Stimulated activated CD4-positive, alpha-beta T cell treated with anti-CD3 and anti-CD28 coated beads, TNF-alpha, amount 100 ng/mL, for 1 hour (primary cell): ENCODE measurements around the gene NMNAT3.

Source experiments
- DNase-seq, 3 donors: peaks; one replicate each; pipeline ENCODE4 v3.0.0-alpha.2; 2020; ENCODE audit warnings: low read depth in 3 of 3, low spot score in 1 of 3

Gene NMNAT3

DNA sequence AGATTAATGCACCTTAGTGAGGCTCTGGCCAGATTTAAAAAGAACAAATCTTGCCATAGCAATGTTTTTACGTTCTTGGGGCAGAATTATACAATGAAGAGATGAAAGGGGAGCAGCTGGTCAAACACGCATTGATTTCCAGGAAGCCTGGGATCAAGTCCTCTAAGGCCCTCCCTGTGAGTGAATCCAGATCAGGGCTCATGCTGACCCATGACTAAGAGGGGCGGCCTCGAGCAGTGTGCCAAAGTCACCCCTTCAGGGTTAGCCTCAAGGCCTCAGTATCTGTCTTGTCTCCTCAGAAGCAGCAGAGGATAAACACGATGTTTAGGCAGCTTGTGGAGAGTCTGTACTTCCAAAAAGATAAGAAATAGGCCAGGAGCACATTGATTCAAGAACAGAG is 129.0 kb downstream of the NMNAT3 start:
- DNase-seq = no peak

GRCh38 chr3:139547666-139548065 is 130.1 kb downstream of the NMNAT3 start:
- DNase-seq = no peak

GRCh38 chr3:139546772-139547171 is 131.0 kb downstream of the NMNAT3 start:
- no peak for DNase-seq

- DNase-seq = no peak
These were observed 136.1 kb downstream of the NMNAT3 start for GRCh38 chr3:139541532-139542288.

- no peak for DNase-seq
These were observed 136.9 kb downstream of the NMNAT3 start for GRCh38 chr3:139540651-139541531.

- DNase-seq = no peak
These were observed 139.0 kb downstream of the NMNAT3 start for GRCh38 chr3:139538733-139539132.

- DNase-seq = no peak
These were observed 139.8 kb downstream of the NMNAT3 start for GRCh38 chr3:139537795-139538621.

DNA sequence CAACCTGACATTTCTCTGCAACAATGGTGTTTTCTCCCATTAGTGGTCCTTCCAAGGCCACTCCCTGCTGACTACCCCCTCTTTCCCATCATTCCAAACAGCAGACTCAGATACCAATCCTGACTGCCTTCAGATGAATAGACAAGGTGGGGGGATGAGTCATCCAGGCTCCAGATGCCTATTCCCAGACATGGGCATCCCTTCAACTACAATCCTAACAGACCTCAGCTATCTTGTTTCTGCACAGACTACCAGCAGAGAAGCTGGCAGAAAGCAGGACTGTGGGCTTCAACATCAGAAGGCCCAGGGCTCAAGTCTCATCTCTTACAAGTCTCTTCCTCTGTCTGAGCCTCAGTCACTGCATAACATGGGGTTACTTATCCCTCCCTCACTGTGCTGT is 140.4 kb downstream of the NMNAT3 start:
- DNase-seq = no peak

- DNase-seq = no peak
These were observed 142.5 kb downstream of the NMNAT3 start for GRCh38 chr3:139534992-139535879.

- no peak for DNase-seq
These were observed 143.3 kb downstream of the NMNAT3 start for GRCh38 chr3:139534455-139534812.

DNA sequence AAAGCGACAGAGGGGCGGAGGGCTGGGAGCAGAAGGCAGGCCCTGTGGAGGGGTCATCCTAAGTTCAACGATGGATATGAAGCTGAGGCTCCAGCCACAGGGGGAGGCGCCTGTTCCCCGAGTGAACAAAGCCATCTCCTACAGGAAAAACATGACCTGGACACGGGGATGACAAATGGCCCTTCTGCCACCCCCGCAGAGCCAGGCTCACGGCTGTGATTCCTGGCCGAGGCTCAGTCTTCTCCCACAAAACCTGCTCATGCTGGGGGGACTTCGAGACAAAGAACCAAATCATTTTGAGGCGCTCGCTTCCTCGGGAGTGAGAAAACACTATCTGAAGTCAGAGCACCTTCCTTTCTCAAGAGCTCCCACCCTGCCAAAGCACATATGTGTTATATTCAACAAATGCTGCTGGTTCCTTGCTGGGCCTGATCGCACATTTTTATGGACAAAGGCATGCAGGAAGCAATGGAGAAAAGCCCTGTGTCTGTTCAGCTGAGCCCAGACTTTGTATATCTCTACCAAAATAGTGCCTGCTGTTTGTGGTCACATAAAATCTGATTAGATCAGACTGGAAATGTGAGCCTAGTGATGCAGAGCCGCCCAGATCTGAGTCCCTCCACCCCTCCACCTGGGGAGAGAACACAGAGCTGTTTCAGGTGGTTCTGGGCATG is 143.9 kb downstream of the NMNAT3 start:
- no peak for DNase-seq

- DNase-seq = no peak
These were observed 144.8 kb downstream of the NMNAT3 start for GRCh38 chr3:139532976-139533375.

DNA sequence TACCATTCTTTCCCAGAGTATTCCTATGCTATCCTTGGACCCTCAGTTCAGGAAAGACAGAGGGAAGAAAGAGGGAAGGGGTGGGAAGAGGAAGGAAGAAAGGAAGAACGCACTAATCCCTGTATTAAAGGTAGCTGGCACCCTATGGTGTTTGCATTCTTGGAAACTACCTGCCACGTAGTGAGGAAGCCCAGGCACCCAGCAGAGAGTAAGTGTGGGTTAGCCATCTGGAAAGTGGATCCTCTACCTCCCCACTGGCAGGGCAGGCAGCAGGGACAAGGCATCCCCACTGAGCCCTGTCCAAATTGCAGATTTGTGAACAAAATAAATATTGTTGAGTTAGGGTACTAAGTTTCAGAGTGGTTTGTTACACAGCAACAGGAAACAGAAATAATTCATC is 147.1 kb downstream of the NMNAT3 start:
- DNase-seq = no peak

DNA sequence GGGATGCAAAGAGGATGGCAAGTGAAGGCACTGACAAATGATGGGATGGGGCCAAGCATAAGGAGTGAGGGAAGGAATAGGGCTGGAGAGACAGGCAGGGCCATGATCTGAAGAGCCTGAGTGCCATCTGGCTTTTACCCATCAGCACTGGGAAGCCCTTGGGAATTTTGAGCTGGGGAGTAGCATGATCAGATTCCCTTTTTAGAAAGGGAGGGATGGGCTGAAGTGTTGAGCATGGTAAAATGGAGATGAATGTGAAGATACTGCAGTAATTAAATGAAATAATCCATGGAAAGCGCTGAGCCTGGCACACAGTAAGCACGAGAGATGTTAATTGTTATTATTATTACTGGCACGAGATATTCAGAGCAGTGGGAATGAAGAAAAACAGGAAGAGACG is 148.1 kb downstream of the NMNAT3 start:
- DNase-seq = no peak

DNA sequence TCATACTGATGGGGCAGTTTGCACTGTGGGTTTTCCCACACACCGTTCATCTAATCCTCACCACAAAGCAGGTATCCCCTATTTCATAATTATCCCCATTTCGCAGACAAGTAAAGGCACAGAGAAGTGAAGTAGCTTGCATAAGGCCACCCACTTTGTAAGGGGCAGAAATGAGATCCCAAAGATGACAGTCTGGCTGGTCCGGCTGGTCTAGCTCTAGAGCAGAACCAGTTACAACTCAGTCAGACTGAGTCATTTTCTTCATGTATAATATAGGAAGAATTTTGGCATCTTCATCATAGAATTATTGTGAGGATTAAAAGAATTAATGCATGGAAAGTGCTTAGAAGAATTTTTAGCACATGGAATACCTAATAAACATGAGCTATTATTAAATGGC is 148.8 kb downstream of the NMNAT3 start:
- DNase-seq = no peak

- no peak for DNase-seq
These were observed 149.5 kb downstream of the NMNAT3 start for GRCh38 chr3:139528281-139528680.

GRCh38 chr3:139527265-139527664 is 150.5 kb downstream of the NMNAT3 start:
- DNase-seq = no peak

GRCh38 chr3:139526146-139526545 is 151.6 kb downstream of the NMNAT3 start:
- DNase-seq = no peak

DNA sequence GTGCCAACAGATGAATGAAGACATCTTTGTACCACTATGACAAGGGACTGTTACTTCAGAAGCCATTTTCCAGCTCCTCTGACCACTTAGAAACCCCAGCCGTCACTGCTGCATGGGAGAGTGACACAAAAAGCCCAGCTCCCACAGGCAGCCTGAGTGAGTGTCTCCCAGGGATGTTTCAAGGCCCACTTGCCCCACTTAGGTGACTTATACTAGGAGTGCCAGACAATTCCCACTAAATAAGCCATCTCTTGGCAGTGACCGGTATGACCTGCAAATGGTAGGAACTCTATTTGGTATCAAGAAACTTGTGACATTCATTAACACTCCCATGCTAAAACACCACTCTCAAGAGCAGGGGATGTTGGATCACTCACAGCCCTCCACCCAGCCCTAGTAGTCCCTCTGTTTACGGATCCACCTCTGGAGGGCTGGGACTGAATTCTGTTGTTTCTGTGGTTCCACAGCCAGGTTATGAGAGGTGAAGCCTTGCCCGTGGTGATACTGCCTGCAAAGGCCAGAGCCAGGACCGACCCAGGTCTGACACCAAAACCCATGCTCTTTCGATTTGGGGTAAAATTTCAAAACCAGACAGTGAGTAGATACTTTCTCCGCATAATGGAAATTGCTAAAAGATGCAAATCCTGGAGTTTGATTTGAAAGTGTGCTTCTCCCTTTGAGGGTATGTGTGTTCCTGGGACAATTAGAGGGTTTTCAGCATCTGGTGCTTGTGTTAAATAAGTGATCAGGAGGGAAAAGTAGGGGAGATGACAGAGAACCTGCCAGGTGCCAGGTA is 152.7 kb downstream of the NMNAT3 start:
- no peak for DNase-seq
